HepG2 (cell line): Measurements from ENCODE around the gene NDUFB11. TPM values are rescaled to one million over a fixed set of nuclear protein-coding genes. Genes with fewer than 3 reads are reported as not detected.

ENCODE experiments used
- ATF3 ChIP-seq: sonication (generic); formaldehyde crosslinking; IDR thresholded peaks from 2 replicates; pipeline ENCODE4 v1.4.0; 2020; ENCODE audit warnings: missing genetic modification reagents
- CREM ChIP-seq, 2 experiments: sonication (generic) in 1 of 2; formaldehyde crosslinking in 1 of 2; IDR thresholded peaks; 2 replicates each; pipeline versions ENCODE4 v1.4.0 to v1.6.1; 2016 to 2020; ENCODE audit warnings: antibody characterized with exemption in 1 of 2, mild to moderate bottlenecking in 1 of 2, missing genetic modification reagents in 1 of 2
- FOSL1 ChIP-seq: sonication (generic); formaldehyde crosslinking; IDR thresholded peaks from 2 replicates; pipeline ENCODE4 v1.9.0; 2021; ENCODE audit warnings: missing genetic modification reagents, borderline replicate concordance
- GATAD1 ChIP-seq: IDR thresholded peaks from 2 replicates; pipeline ENCODE4 v1.6.1; 2016; ENCODE audit warnings: missing genetic modification reagents, missing compliant biosample characterization
- HIVEP1 ChIP-seq: sonication (generic); formaldehyde crosslinking; IDR thresholded peaks from 2 replicates; pipeline ENCODE4 v1.4.0; 2020; ENCODE audit warnings: mild to moderate bottlenecking, missing genetic modification reagents
- HMG20B ChIP-seq: conservative IDR thresholded peaks from 2 replicates; pipeline ENCODE4 v1.6.1; 2016; ENCODE audit warnings: missing genetic modification reagents, missing compliant biosample characterization
- NFE2 ChIP-seq: sonication (generic); formaldehyde crosslinking; IDR thresholded peaks from 2 replicates; pipeline ENCODE4 v1.4.0; 2020; ENCODE audit warnings: missing genetic modification reagents
- NFYB ChIP-seq: sonication (generic); formaldehyde crosslinking; IDR thresholded peaks from 2 replicates; pipeline ENCODE4 v1.4.0; 2020; ENCODE audit warnings: missing genetic modification reagents
- SMARCE1 ChIP-seq: fragments of 450-650 bp; IDR thresholded peaks from 2 replicates; pipeline ENCODE4 v1.6.1; 2017; ENCODE audit warnings: borderline replicate concordance
- SNAI1 ChIP-seq: sonication (generic); formaldehyde crosslinking; IDR thresholded peaks from 2 replicates; pipeline ENCODE4 v1.5.0; 2020; ENCODE audit warnings: mild to moderate bottlenecking, missing genetic modification reagents, borderline replicate concordance
- SSRP1 ChIP-seq: IDR thresholded peaks from 2 replicates; pipeline ENCODE4 v1.6.1; 2016; ENCODE audit warnings: control low read depth
- THYN1 ChIP-seq: sonication (generic); formaldehyde crosslinking; IDR thresholded peaks from 2 replicates; pipeline ENCODE4 v1.8.1; 2023; ENCODE audit warnings: low read depth, mild to moderate bottlenecking, moderate library complexity, missing genetic modification reagents, borderline replicate concordance
- TRIM24 ChIP-seq: sonication (generic); formaldehyde crosslinking; IDR thresholded peaks from 2 replicates; pipeline ENCODE4 v1.8.0; 2022; ENCODE audit warnings: mild to moderate bottlenecking, missing genetic modification reagents
- ZC3H13 ChIP-seq: sonication (generic); formaldehyde crosslinking; IDR thresholded peaks from 2 replicates; pipeline ENCODE4 v1.8.1; 2023; ENCODE audit warnings: mild to moderate bottlenecking, missing genetic modification reagents, moderate library complexity
- ZFP36 ChIP-seq: fragments of 150-350 bp; IDR thresholded peaks from 2 replicates; pipeline ENCODE4 v1.6.1; 2018; ENCODE audit warnings: borderline replicate concordance, low read length, low read depth; ENCODE audit not compliant: partially characterized antibody
- ZFP91 ChIP-seq: sonication (generic); formaldehyde crosslinking; IDR thresholded peaks from 2 replicates; pipeline ENCODE4 v1.9.0; 2022; ENCODE audit warnings: missing genetic modification reagents, mild to moderate bottlenecking, borderline replicate concordance
- ZKSCAN1 ChIP-seq: fragments of 150-350 bp; IDR thresholded peaks from 2 replicates; pipeline ENCODE4 v1.6.1; 2014; ENCODE audit warnings: low read length
- ZMAT3 ChIP-seq: sonication (generic); formaldehyde crosslinking; conservative IDR thresholded peaks from 2 replicates; pipeline ENCODE4 v1.7.0; 2021; ENCODE audit warnings: missing genetic modification reagents
- ZNF33B ChIP-seq: sonication (generic); formaldehyde crosslinking; IDR thresholded peaks from 2 replicates; pipeline ENCODE4 v1.5.1; 2020; ENCODE audit warnings: mild to moderate bottlenecking, missing genetic modification reagents
- ZNF441 ChIP-seq: sonication (generic); formaldehyde crosslinking; IDR thresholded peaks from 2 replicates; pipeline ENCODE4 v1.7.0; 2021; ENCODE audit warnings: missing genetic modification reagents, borderline replicate concordance
- ZNF615 ChIP-seq: sonication (generic); formaldehyde crosslinking; IDR thresholded peaks from 2 replicates; pipeline ENCODE4 v1.5.0; 2020; ENCODE audit warnings: mild to moderate bottlenecking, missing genetic modification reagents, borderline replicate concordance
- ZNF616 ChIP-seq: sonication (generic); formaldehyde crosslinking; IDR thresholded peaks from 2 replicates; pipeline ENCODE4 v1.5.0; 2020; ENCODE audit warnings: low read depth, mild to moderate bottlenecking, missing genetic modification reagents
- ZNF644 ChIP-seq: IDR thresholded peaks from 2 replicates; pipeline ENCODE4 v1.6.1; 2016; ENCODE audit warnings: low read depth
- ZNF773 ChIP-seq: sonication (generic); formaldehyde crosslinking; IDR thresholded peaks from 2 replicates; pipeline ENCODE4 v1.4.0; 2020; ENCODE audit warnings: missing genetic modification reagents, borderline replicate concordance
- ZXDC ChIP-seq: sonication (generic); formaldehyde crosslinking; IDR thresholded peaks from 2 replicates; pipeline ENCODE4 v1.5.0; 2020; ENCODE audit warnings: mild to moderate bottlenecking, missing genetic modification reagents
- polyA plus RNA-seq, 8 experiments: library from polyadenylated mRNA; depleted of rRNA in 3 of 8; stranded (reverse) in 7 of 8; unstranded in 1 of 8; fragments of >200 nt; fragmentation: Illumina TruSeq in 4 of 8; extraction: Trizol in 4 of 8; gene quantifications; 2 replicates each; pipeline versions ENCODE4 v1.2.1 to v1.2.3, GENCODE V29; 2011 to 2016; ENCODE audit warnings: low read depth in 4 of 8, missing spikeins in 1 of 8, mixed read lengths in 1 of 8; ENCODE audit not compliant: insufficient read depth in 1 of 8
- total RNA-seq, 5 experiments: library from RNA; depleted of rRNA; stranded (reverse); fragments of >200 nt; fragmentation: Illumina TruSeq; extraction: Trizol; gene quantifications; 2 replicates each; pipeline ENCODE4 v1.2.3, GENCODE V29; 2016; ENCODE audit warnings: low read depth in 1 of 5
- TF ChIP-seq, protein P1 (sequence below): sonication (generic); formaldehyde crosslinking; IDR thresholded peaks from 2 replicates; pipeline ENCODE4 v1.5.1; 2020; ENCODE audit warnings: mild to moderate bottlenecking, missing genetic modification reagents, borderline replicate concordance

NDUFB11 gene
- total and polyA plus RNA-seq, 2 of the 13 experiments (the other 11 are each of a cell fraction or from before 2014, with no cell fraction given), result 46.6 to 100 TPM

- no peak for TF ChIP-seq ZXDC
- no peak; the same call in 1 of the 2 replicates for TF ChIP-seq SNAI1
- no peak for TF ChIP-seq ZNF616
- TF ChIP-seq THYN1, result no peak
- no peak for TF ChIP-seq ZNF615 (CRISPR knock-in tag)
- TF ChIP-seq NFE2 (CRISPR knock-in tag), result no peak
- TF ChIP-seq HMG20B (CRISPR knock-in tag), result no peak
- TF ChIP-seq GATAD1 (CRISPR knock-in tag), result no peak
- no peak for TF ChIP-seq FOSL1
- TF ChIP-seq ZKSCAN1, result no peak
- TF ChIP-seq ATF3, result no peak
- TF ChIP-seq ZNF644 (CRISPR knock-in tag), result no peak
- TF ChIP-seq HIVEP1 (CRISPR knock-in tag), result no peak
- no peak for TF ChIP-seq SSRP1 (CRISPR knock-in tag)
- TF ChIP-seq ZMAT3 (CRISPR knock-in tag), result no peak
- TF ChIP-seq, protein P1, sequence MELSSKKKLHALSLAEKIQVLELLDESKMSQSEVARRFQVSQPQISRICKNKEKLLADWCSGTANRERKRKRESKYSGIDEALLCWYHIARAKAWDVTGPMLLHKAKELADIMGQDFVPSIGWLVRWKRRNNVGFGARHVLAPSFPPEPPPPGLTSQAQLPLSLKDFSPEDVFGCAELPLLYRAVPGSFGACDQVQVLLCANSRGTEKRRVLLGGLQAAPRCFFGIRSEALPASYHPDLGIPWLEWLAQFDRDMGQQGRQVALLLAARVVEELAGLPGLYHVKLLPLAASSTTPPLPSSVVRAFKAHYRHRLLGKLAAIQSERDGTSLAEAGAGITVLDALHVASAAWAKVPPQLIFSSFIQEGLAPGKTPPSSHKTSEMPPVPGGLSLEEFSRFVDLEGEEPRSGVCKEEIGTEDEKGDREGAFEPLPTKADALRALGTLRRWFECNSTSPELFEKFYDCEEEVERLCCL (CRISPR knock-in tag), result no peak
- TF ChIP-seq TRIM24 (CRISPR knock-in tag), result no peak
- TF ChIP-seq ZNF773 (CRISPR knock-in tag), result no peak
- 0 out of 2 replicates have a peak, but pooled peaks have one; percentile 59 for TF ChIP-seq ZC3H13 (CRISPR knock-in tag)
- no peak for TF ChIP-seq ZNF441 (CRISPR knock-in tag)
- peak; percentile 56; the same call in 1 of the 2 replicates for TF ChIP-seq ZFP91 (CRISPR knock-in tag)
- TF ChIP-seq ZNF33B (CRISPR knock-in tag), result no peak
- TF ChIP-seq CREM (IDR thresholded peaks at IDR 0.05), result no peak
- no peak for TF ChIP-seq CREM (CRISPR knock-in tag; IDR thresholded peaks at IDR 0.05)
- no peak for TF ChIP-seq NFYB (CRISPR knock-in tag)
- no peak for TF ChIP-seq ZFP36
- no peak for TF ChIP-seq SMARCE1
Measured at GRCh38 chrX:47193475-47194193, 49.1 kb upstream of the NDUFB11 start, which contains the start of gene UBA1 (continued).
